Tibial nerve (tissue), 4 donors: ENCODE measurements around the gene SYNGR3. TPM values are rescaled to one million over a fixed set of nuclear protein-coding genes. Genes with fewer than 3 reads are reported as not detected.

ENCODE experiments used
- DNase-seq, 2 donors: peaks; one replicate each; pipeline ENCODE4 v3.0.0-alpha.2; 2019; ENCODE audit warnings: low spot score in 2 of 2
- H3K27ac ChIP-seq, 4 donors: fragments of 200-600 bp; sonication (generic) in 3 of 4; one replicate each; pipeline ENCODE4 v1.5.1; 2017 to 2019; ENCODE audit warnings: mild to moderate bottlenecking in 1 of 4
- H3K27me3 ChIP-seq, 2 donors: fragments of 200-600 bp; sonication (generic) in 1 of 2; one replicate each; pipeline versions ENCODE4 v1.5.1 to v1.6.0; 2017 to 2019
- H3K36me3 ChIP-seq, 3 donors: fragments of 200-600 bp; sonication (generic); one replicate each; pipeline ENCODE4 v1.5.1; 2018 to 2019
- H3K4me1 ChIP-seq, 4 donors: fragments of 200-600 bp; sonication (generic) in 3 of 4; one replicate each; pipeline ENCODE4 v1.5.1; 2017 to 2019
- H3K4me3 ChIP-seq, 4 donors: fragments of 200-600 bp; sonication (generic) in 3 of 4; one replicate each; pipeline ENCODE4 v1.5.1; 2017 to 2019; ENCODE audit warnings: mild to moderate bottlenecking in 1 of 4, moderate library complexity in 1 of 4
- H3K9me3 ChIP-seq, 4 donors: fragments of 200-600 bp; sonication (generic) in 3 of 4; one replicate each; pipeline ENCODE4 v1.5.1; 2017 to 2019
- CTCF ChIP-seq, 5 experiments: fragments of 200-600 bp in 3 of 5; fragments of 450-650 bp in 2 of 5; sonication (generic) in 3 of 5; IDR thresholded peaks; one replicate each; pipeline ENCODE4 v1.5.1; 2016 to 2019; ENCODE audit warnings: antibody characterized with exemption in 5 of 5, mild to moderate bottlenecking in 3 of 5, moderate library complexity in 2 of 5
- EP300 ChIP-seq, 2 donors: sonication (generic); formaldehyde crosslinking; IDR thresholded peaks; one replicate each; pipeline ENCODE4 v1.6.1; 2017; ENCODE audit warnings: antibody characterized with exemption in 2 of 2, mild to moderate bottlenecking in 1 of 2
- POLR2A ChIP-seq, 2 donors: fragments of 450-650 bp; IDR thresholded peaks; one replicate each; pipeline ENCODE4 v1.6.1; 2017; ENCODE audit warnings: antibody characterized with exemption in 2 of 2, mild to moderate bottlenecking in 2 of 2, moderate library complexity in 2 of 2
- WGBS, 2 donors: methylation state at CpG; one replicate each; pipeline ENCODE4 v1.1.5; 2018; 5-methylcytosine and 5-hydroxymethylcytosine counted together
- total RNA-seq, 4 donors: library from RNA; depleted of rRNA; stranded (reverse); fragments of >200 nt; gene quantifications; one replicate each; pipeline ENCODE4 v1.1.0, GENCODE V29; 2016

The SYNGR3 gene
- total RNA-seq, 4 donors from 2014 or later: 3.9 TPM; not detected in 3

- DNase-seq: peak; percentile 100
- peak within 1 kb of the TSS; percentile 56 to 91 (median 82) for H3K27ac ChIP-seq
- H3K27me3 ChIP-seq: no peaks in the 10 kb centered on the region
- H3K4me1 ChIP-seq: peaks cover 0 to 20% (median 10%) of the 10 kb centered on the region in 4 donors
- peak within 1 kb of the TSS; percentile 62 to 92 (median 74) for H3K4me3 ChIP-seq
- H3K9me3 ChIP-seq: no peaks in the 10 kb centered on the region
- WGBS, 2 donors: 2 to 3% methylated on average over 37 to 54 of the region's 77 CpGs
- TF ChIP-seq POLR2A (IDR thresholded peaks at IDR 0.05): peak; percentile 62 to 87
- TF ChIP-seq CTCF (IDR thresholded peaks at IDR 0.05): peak in 1 of 5 experiments; percentile 7
- peak; percentile 85 to 92 for TF ChIP-seq EP300 (IDR thresholded peaks at IDR 0.05)
- peaks cover 0 to 34% (median 9%) of the 10 kb centered on the region in 3 donors for H3K36me3 ChIP-seq
Measured at GRCh38 chr16:1942810-1943726, 46.7 kb upstream of the SYNGR3 start, which contains the start of gene MSRB1. TSS of gene MSRB1 (minus strand) at chr16:1943199. CDS start at chr16:1943156, 43 bp downstream.

- Histone ChIP-seq H3K27me3 (no peaks in the 10 kb centered on the region), H3K27ac (no peak overlapping the region), H3K36me3 (peaks cover 0 to 17% (median 0%) of the 10 kb centered on the region in 3 donors), H3K4me1 (peaks cover 0 to 20% (median 10%) of the 10 kb centered on the region in 4 donors), H3K4me3 (no peak overlapping the region), H3K9me3 (no peaks in the 10 kb centered on the region)
- TF ChIP-seq CTCF (IDR thresholded peaks at IDR 0.05): no peak
- no peak for TF ChIP-seq POLR2A (IDR thresholded peaks at IDR 0.05)
- 84 to 86% methylated on average over 19 to 21 of the region's 21 CpGs for WGBS, 2 donors
- DNase-seq: no peak
Measured at GRCh38 chr16:1944612-1945199, 45.1 kb upstream of the SYNGR3 start.

GRCh38 chr16:1945559-1946391 is 44.0 kb upstream of the SYNGR3 start:
- H3K4me3 ChIP-seq: no peak overlapping the region
- H3K9me3 ChIP-seq: no peaks in the 10 kb centered on the region
- peaks cover 0 to 20% (median 10%) of the 10 kb centered on the region in 4 donors for H3K4me1 ChIP-seq
- no peak for TF ChIP-seq CTCF (IDR thresholded peaks at IDR 0.05)
- TF ChIP-seq EP300 (IDR thresholded peaks at IDR 0.05): no peak
- no peak for TF ChIP-seq POLR2A (IDR thresholded peaks at IDR 0.05)
- H3K36me3 ChIP-seq: peaks cover 0 to 7% (median 0%) of the 10 kb centered on the region in 3 donors
- no peak overlapping the region for H3K27ac ChIP-seq
- WGBS, 2 donors: 84 to 86% methylated on average over 15 to 18 of the region's 19 CpGs
- no peak for DNase-seq
- no peaks in the 10 kb centered on the region for H3K27me3 ChIP-seq

GRCh38 chr16:1946495-1947368 is 43.0 kb upstream of the SYNGR3 start:
- 71 to 80% methylated on average over 27 to 37 of the region's 38 CpGs for WGBS, 2 donors

More at GRCh38 chr16:1946495-1947368, 43.0 kb upstream of the SYNGR3 start:
- Histone ChIP-seq H3K36me3 (no peaks in the 10 kb centered on the region), H3K27me3 (no peaks in the 10 kb centered on the region), H3K4me1 (peaks cover 0 to 17% (median 9%) of the 10 kb centered on the region in 4 donors), H3K27ac (no peak overlapping the region), H3K9me3 (no peaks in the 10 kb centered on the region), H3K4me3 (no peak overlapping the region)
- DNase-seq: no peak
- no peak for TF ChIP-seq EP300 (IDR thresholded peaks at IDR 0.05)
- TF ChIP-seq POLR2A (IDR thresholded peaks at IDR 0.05): no peak
- TF ChIP-seq CTCF (IDR thresholded peaks at IDR 0.05): no peak
